GM21825 (cell line): ENCODE measurements around the gene FABP1.

Experiments
- ATAC-seq: cut with Tn5 transposase; IDR thresholded peaks from one replicate; pipeline ENCODE4 v1.9.1; 2021; ENCODE audit warnings: mild to moderate bottlenecking, moderate library complexity; ENCODE audit not compliant: unreplicated experiment

Gene FABP1

DNA sequence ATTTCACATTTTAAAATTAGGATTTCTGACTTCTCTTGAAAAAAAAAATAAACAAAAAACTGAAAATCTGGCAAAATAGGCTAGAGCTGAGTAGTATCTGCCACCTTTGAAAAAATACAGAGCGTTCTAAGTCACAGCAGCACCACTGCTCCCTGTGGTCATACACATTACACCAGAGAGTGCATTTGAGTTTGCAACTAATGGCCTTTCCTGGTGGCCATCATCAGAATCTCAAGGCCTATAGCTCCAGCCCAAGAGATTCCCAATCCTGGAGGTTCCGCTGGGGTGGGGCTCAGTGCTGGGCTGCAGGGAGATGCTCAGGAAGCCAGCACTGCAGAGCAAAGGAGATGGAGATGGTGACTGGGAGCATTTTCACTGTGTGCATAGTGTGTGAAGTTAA lies 42.8 kb downstream of the FABP1 start:
- no peak for ATAC-seq

- no peak for ATAC-seq
These were observed 45.1 kb downstream of the FABP1 start for GRCh38 chr2:88082781-88083180.

DNA sequence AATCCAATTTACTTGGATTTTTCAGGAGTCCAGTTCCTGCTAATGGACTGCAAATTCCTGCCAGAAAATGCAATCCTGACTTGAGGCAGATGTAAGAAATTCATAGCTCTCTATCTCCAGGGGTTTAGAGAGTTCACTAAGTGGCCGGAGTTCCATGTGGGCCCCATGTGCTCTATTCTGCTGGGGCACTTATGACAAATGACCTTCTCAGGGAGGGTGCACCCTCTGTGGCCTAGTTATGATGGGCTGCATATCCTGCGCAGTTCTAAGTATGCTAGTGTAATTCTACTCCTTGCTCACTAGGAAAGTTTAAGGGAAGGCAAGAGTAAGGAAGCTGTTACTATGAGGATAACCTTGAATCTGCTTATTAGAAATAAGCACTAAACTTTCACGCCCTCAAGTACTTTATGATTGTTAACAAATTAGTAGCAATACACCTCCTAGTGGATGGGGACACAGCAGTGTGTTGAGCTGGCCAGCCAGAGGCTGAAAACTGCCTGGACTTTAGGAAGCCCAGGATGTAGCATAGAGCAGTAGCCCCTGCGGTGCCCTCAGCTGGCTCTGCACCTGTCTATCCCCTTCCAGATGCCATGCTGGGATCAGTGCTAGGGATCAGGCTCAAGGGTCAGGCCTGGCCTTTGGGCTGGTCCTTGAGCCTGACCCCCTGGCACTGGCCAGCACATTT lies 45.8 kb downstream of the FABP1 start:
- no peak for ATAC-seq

GRCh38 chr2:88080545-88080944 lies 47.3 kb downstream of the FABP1 start:
- no peak for ATAC-seq

DNA sequence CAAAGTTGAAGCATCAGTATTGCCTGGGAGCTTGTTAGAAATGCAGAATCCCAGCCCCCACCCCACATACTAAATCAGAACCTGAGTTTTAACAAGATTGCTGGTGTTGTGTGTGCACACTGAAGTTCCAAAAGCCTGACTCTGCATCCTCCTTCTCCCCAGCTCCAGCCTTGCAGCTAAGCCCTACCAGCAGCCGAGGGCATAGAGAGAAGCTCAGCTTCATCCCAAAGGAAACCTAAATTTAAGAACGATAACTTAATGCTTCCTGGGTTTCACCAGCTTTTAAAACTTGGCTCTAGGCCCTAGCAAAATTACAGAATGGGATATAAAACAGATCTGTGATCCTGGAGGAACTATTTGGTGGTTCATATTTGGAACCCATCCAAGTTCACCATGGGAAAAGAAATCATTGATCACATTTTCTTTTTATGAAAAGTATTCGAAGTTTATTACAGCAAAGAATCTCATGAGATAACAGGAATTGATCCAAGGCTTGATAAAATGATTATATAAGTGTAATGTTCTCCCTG lies 49.2 kb downstream of the FABP1 start:
- no peak for ATAC-seq

DNA sequence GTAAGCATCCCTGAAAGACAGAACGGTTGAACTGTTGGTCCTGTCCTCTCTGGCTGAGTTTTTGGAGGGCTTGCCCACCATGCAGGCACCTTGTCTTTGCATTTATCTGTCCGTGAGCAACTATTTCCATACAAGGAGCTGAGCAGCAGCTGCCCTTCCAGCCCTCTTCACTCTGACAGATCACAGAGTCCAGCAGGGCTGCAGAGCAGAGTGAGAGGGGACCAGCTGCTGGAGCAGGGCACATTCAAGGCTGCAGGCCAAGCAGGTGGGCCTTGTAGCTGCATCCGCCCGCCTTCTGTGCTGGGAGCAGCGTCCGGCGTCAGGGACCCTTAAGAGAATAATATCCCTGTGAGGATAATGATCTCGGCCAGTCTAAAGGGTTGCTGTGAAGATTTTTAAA lies 50.8 kb downstream of the FABP1 start:
- ATAC-seq, result no peak

- no peak for ATAC-seq
These were observed 53.0 kb downstream of the FABP1 start for GRCh38 chr2:88074854-88075292.

DNA sequence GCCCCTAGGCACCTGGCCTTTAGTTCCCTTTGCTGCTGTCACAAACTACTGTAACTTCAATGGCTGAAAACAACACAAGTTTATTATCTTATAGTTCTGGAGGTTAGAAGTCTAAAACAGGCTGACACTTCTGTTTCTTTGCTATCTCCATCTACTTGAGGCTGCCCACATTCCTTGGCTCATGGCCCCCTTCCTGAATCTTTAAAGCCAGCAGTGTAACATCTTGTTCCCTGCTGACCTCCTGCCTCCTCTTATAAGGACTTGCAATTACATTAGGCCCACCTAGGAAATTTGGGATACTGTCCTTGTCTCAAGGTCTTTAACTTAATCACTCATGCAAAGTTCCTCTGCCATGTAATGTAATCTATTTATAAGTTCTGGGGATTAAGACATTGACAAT lies 53.7 kb downstream of the FABP1 start:
- no peak for ATAC-seq
